ENCODE measurements around the gene PLAU.

DNA sequence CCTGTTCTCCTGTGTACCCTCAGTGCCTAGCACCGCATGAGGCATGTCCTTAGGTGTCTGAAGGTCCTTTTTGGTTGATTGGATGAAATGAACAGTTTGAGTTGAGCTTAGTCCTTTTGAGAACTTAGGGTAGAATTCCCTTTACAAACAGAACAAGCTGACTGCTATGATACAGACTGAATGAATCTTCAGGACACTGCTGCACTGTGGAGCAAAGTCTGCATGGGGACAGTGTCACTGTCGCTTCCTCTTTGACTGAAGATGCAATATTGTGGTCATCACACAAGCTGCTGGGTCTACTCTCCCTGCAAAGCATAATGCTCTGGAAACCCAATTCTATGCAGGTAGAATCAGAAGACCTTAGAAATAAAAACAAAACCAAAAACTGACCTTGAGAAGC is 8.6 kb upstream of the PLAU start:
- TF ChIP-seq, protein P1, sequence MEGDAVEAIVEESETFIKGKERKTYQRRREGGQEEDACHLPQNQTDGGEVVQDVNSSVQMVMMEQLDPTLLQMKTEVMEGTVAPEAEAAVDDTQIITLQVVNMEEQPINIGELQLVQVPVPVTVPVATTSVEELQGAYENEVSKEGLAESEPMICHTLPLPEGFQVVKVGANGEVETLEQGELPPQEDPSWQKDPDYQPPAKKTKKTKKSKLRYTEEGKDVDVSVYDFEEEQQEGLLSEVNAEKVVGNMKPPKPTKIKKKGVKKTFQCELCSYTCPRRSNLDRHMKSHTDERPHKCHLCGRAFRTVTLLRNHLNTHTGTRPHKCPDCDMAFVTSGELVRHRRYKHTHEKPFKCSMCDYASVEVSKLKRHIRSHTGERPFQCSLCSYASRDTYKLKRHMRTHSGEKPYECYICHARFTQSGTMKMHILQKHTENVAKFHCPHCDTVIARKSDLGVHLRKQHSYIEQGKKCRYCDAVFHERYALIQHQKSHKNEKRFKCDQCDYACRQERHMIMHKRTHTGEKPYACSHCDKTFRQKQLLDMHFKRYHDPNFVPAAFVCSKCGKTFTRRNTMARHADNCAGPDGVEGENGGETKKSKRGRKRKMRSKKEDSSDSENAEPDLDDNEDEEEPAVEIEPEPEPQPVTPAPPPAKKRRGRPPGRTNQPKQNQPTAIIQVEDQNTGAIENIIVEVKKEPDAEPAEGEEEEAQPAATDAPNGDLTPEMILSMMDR (conservative IDR thresholded peaks at IDR 0.05; ENCODE audit: low read depth, low read length): no peak
- no peak for TF ChIP-seq EZH2 (IDR thresholded peaks at IDR 0.05; ENCODE audit: low read length, unreplicated experiment)
- TF ChIP-seq EZH2phosphoT487 (IDR thresholded peaks at IDR 0.05; ENCODE audit: borderline replicate concordance, low read length): no peak
